GM12878 (cell line): Measurements from ENCODE around the gene DUS2. TPM values are rescaled to one million over a fixed set of nuclear protein-coding genes. Genes with fewer than 3 reads are reported as not detected.

Experiments used
- ATF7 ChIP-seq: fragments of 450-650 bp; IDR thresholded peaks from 2 replicates; pipeline ENCODE4 v1.6.1; 2016; ENCODE audit warnings: low read depth, mild to moderate bottlenecking
- CBX3 ChIP-seq: fragments of 200-600 bp; sonication (generic); IDR thresholded peaks from 2 replicates; pipeline ENCODE4 v1.6.1; 2016; ENCODE audit warnings: low read depth, borderline replicate concordance
- CREB1 ChIP-seq: IDR thresholded peaks from 2 replicates; pipeline ENCODE4 v1.6.1; 2012; ENCODE audit warnings: low read depth, mild to moderate bottlenecking, inconsistent platforms
- ESRRA ChIP-seq: IDR thresholded peaks from 2 replicates; pipeline ENCODE4 v1.6.1; 2012; ENCODE audit warnings: mild to moderate bottlenecking, low read length, improper control_type of control experiment
- FOXK2 ChIP-seq: fragments of 450-650 bp; IDR thresholded peaks from 2 replicates; pipeline ENCODE4 v1.6.1; 2017; ENCODE audit warnings: mild to moderate bottlenecking, moderate library complexity
- HCFC1 ChIP-seq: fragments of 150-350 bp; IDR thresholded peaks from 2 replicates; pipeline ENCODE4 v1.6.1; 2014; ENCODE audit warnings: low read length
- HDAC2 ChIP-seq: fragments of 200-600 bp; sonication (generic); IDR thresholded peaks from 2 replicates; pipeline ENCODE4 v1.6.1; 2017
- IKZF1 ChIP-seq: fragments of 450-650 bp; conservative IDR thresholded peaks from 2 replicates; pipeline ENCODE4 v1.6.1; 2017; ENCODE audit warnings: antibody characterized with exemption, mild to moderate bottlenecking
- IKZF2 ChIP-seq, 2 experiments: fragments of 450-650 bp; IDR thresholded peaks; 2 replicates each; pipeline ENCODE4 v1.6.1; 2017; ENCODE audit warnings: mild to moderate bottlenecking in 2 of 2, moderate library complexity in 2 of 2
- KDM1A ChIP-seq: fragments of 200-600 bp; sonication (generic); IDR thresholded peaks from 2 replicates; pipeline ENCODE4 v1.6.1; 2016; ENCODE audit warnings: borderline replicate concordance
- MYB ChIP-seq: fragments of 150-350 bp; IDR thresholded peaks from 2 replicates; pipeline ENCODE4 v1.6.1; 2014; ENCODE audit warnings: mild to moderate bottlenecking, low read depth, low read length, borderline replicate concordance
- NBN ChIP-seq: fragments of 450-650 bp; IDR thresholded peaks from 2 replicates; pipeline ENCODE4 v1.6.1; 2016
- NR2C2 ChIP-seq: IDR thresholded peaks from 2 replicates; pipeline ENCODE4 v1.6.1; 2011; ENCODE audit warnings: borderline replicate concordance, low read depth; ENCODE audit not compliant: control insufficient read depth, insufficient read length
- PAX5 ChIP-seq: IDR thresholded peaks from 2 replicates; pipeline ENCODE4 v1.6.1; 2011; ENCODE audit warnings: low read depth, low read length, borderline replicate concordance
- PAX8 ChIP-seq: fragments of 450-650 bp; IDR thresholded peaks from 2 replicates; pipeline ENCODE4 v1.6.1; 2017; ENCODE audit warnings: mild to moderate bottlenecking, moderate library complexity
- SIN3A ChIP-seq: IDR thresholded peaks from 2 replicates; pipeline ENCODE4 v1.6.1; 2012; ENCODE audit warnings: low read depth, low read length, improper control_type of control experiment
- SREBF1 ChIP-seq: IDR thresholded peaks from 2 replicates; pipeline ENCODE4 v1.6.1; 2012; ENCODE audit warnings: mild to moderate bottlenecking, low read length
- SREBF2 ChIP-seq: IDR thresholded peaks from 2 replicates; pipeline ENCODE4 v1.6.1; 2012; ENCODE audit warnings: mild to moderate bottlenecking, low read length
- SRF ChIP-seq, 2 experiments: IDR thresholded peaks; 2 replicates each; pipeline ENCODE4 v1.6.1; 2011; ENCODE audit warnings: low read depth in 2 of 2, low read length in 2 of 2, mild to moderate bottlenecking in 1 of 2, moderate library complexity in 1 of 2
- TCF12 ChIP-seq: IDR thresholded peaks from 2 replicates; pipeline ENCODE4 v1.6.1; 2011; ENCODE audit warnings: low read depth, mild to moderate bottlenecking, low read length
- ZNF24 ChIP-seq: fragments of 450-650 bp; IDR thresholded peaks from 2 replicates; pipeline ENCODE4 v1.6.1; 2017; ENCODE audit warnings: antibody characterized with exemption, mild to moderate bottlenecking
- polyA plus RNA-seq, 11 experiments: library from polyadenylated mRNA; depleted of rRNA in 4 of 11; unstranded in 6 of 11; stranded (reverse) in 5 of 11; fragments of >200 nt; fragmentation: Nextera tagmentation in 4 of 11; fragmentation: Illumina TruSeq in 1 of 11; extraction: Ambion mirVana in 4 of 11; extraction: Trizol in 1 of 11; gene quantifications; 1 replicate in 1 of 11; 2 replicates in 10 of 11; pipeline versions ENCODE4 v1.2.1 to v1.2.3, GENCODE V29; 2011 to 2016; ENCODE audit warnings: inconsistent platforms in 2 of 11, missing spikeins in 2 of 11, low read depth in 1 of 11
- total RNA-seq, 4 experiments: library from RNA; depleted of rRNA in 3 of 4; stranded (reverse); fragments of >200 nt in 3 of 4; fragmentation: Illumina TruSeq in 1 of 4; extraction: Trizol in 1 of 4; gene quantifications; 2 replicates each; pipeline versions ENCODE4 v1.2.1 to v1.2.3, GENCODE V29; 2013 to 2021
- TF ChIP-seq, protein P1 (sequence below): fragments of 450-650 bp; formaldehyde crosslinking; IDR thresholded peaks from 2 replicates; pipeline ENCODE4 v1.4.0; 2020; ENCODE audit warnings: mild to moderate bottlenecking, moderate library complexity
- TF ChIP-seq, protein P2 (sequence below): fragments of 450-650 bp; IDR thresholded peaks from 2 replicates; pipeline ENCODE4 v1.6.1; 2017; ENCODE audit warnings: mild to moderate bottlenecking, low read depth, inconsistent platforms; ENCODE audit not compliant: poor library complexity, severe bottlenecking
- TF ChIP-seq, protein P3 (sequence below): IDR thresholded peaks from 2 replicates; pipeline ENCODE4 v1.6.1; 2011; ENCODE audit warnings: borderline replicate concordance, low read depth, mild to moderate bottlenecking, moderate library complexity, mixed read lengths, low read length; ENCODE audit not compliant: insufficient read depth; ENCODE audit errors: extremely low read length
- TF ChIP-seq, protein P4 (sequence below): IDR thresholded peaks from 2 replicates; pipeline ENCODE4 v1.6.1; 2012; ENCODE audit warnings: low read length, inconsistent platforms

The DUS2 gene
- total and polyA plus RNA-seq, 10 of the 15 experiments (the other 5 are each of a cell fraction or from before 2014, with no cell fraction given) = 4.8 to 32.3 (median 25.5) TPM

DNA sequence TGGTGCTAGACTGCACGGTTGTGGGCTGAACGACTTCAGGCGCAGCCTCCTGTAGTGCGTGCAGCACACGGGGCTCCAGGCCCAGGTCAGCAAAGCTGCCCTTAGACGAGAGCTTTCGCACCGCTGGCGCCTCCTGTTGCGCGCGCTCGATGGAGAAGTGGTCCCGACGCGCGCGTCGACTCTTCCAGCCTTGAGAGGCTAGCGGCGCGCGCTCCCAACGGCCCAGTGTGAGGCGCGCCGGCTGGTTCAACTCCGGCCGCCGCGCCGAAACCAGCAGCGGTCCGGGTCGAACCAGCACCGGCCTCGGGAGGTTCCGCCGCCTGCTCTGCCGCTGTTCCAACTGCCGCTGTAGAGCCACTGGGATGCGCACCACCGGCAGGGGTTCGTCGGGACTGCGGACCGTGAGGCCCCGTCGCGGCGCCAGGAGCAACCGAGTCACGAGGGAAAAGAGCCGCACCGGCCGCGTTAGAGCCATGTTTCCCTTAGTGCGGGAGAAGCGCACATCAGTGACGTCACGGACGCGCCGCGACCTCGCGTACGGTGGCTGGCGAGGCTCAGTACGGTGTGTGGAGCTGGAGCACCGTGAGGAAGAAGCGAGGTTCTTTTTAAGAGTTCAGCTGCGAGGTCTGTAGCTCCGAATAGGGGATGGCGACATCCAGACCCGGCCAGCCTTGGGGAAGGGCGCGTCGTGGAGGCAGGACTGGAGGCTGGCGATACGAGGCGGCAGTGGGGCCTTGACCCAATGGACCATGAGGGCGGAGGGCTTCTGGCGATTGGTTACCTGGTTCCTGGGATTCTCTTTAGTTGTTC is at the start of gene DUS2, which contains the start of gene DDX28 (continued):
- TF ChIP-seq, protein P1, sequence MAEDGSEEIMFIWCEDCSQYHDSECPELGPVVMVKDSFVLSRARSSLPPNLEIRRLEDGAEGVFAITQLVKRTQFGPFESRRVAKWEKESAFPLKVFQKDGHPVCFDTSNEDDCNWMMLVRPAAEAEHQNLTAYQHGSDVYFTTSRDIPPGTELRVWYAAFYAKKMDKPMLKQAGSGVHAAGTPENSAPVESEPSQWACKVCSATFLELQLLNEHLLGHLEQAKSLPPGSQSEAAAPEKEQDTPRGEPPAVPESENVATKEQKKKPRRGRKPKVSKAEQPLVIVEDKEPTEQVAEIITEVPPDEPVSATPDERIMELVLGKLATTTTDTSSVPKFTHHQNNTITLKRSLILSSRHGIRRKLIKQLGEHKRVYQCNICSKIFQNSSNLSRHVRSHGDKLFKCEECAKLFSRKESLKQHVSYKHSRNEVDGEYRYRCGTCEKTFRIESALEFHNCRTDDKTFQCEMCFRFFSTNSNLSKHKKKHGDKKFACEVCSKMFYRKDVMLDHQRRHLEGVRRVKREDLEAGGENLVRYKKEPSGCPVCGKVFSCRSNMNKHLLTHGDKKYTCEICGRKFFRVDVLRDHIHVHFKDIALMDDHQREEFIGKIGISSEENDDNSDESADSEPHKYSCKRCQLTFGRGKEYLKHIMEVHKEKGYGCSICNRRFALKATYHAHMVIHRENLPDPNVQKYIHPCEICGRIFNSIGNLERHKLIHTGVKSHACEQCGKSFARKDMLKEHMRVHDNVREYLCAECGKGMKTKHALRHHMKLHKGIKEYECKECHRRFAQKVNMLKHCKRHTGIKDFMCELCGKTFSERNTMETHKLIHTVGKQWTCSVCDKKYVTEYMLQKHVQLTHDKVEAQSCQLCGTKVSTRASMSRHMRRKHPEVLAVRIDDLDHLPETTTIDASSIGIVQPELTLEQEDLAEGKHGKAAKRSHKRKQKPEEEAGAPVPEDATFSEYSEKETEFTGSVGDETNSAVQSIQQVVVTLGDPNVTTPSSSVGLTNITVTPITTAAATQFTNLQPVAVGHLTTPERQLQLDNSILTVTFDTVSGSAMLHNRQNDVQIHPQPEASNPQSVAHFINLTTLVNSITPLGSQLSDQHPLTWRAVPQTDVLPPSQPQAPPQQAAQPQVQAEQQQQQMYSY (CRISPR knock-in tag) = no peak
- TF ChIP-seq CREB1 (peak; percentile 99), HCFC1 (peak; percentile 88), PAX5 (no peak; the same call in 1 of the 2 replicates), ESRRA (no peak), IKZF1 (peak; percentile 96), SRF (IDR thresholded peaks at IDR 0.05; ENCODE audit: low read depth in 2 of 2, low read length in 2 of 2) (peak; percentile 54 to 94), KDM1A (no peak), SREBF1 (no peak), FOXK2 (peak; percentile 90), ATF7 (peak; percentile 94), MYB (no peak), SIN3A (peak; percentile 95), ZNF24 (peak; percentile 42; the same call in 1 of the 2 replicates), SREBF2 (no peak), HDAC2 (0 out of 2 replicates have a peak, but pooled peaks have one; percentile 44), IKZF2 (IDR thresholded peaks at IDR 0.05) (peak in 1 of 2 experiments; percentile 30; a peak in 1 of 4 replicates), NR2C2 (no peak), TCF12 (0 out of 2 replicates have a peak, but pooled peaks have one; percentile 36), NBN (peak; percentile 100), CBX3 (no peak), PAX8 (no peak)
- TF ChIP-seq, protein P2, sequence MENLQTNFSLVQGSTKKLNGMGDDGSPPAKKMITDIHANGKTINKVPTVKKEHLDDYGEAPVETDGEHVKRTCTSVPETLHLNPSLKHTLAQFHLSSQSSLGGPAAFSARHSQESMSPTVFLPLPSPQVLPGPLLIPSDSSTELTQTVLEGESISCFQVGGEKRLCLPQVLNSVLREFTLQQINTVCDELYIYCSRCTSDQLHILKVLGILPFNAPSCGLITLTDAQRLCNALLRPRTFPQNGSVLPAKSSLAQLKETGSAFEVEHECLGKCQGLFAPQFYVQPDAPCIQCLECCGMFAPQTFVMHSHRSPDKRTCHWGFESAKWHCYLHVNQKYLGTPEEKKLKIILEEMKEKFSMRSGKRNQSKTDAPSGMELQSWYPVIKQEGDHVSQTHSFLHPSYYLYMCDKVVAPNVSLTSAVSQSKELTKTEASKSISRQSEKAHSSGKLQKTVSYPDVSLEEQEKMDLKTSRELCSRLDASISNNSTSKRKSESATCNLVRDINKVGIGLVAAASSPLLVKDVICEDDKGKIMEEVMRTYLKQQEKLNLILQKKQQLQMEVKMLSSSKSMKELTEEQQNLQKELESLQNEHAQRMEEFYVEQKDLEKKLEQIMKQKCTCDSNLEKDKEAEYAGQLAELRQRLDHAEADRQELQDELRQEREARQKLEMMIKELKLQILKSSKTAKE = no peak
- TF ChIP-seq, protein P3, sequence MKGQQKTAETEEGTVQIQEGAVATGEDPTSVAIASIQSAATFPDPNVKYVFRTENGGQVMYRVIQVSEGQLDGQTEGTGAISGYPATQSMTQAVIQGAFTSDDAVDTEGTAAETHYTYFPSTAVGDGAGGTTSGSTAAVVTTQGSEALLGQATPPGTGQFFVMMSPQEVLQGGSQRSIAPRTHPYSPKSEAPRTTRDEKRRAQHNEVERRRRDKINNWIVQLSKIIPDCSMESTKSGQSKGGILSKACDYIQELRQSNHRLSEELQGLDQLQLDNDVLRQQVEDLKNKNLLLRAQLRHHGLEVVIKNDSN = peak; percentile 18
- TF ChIP-seq, protein P4, sequence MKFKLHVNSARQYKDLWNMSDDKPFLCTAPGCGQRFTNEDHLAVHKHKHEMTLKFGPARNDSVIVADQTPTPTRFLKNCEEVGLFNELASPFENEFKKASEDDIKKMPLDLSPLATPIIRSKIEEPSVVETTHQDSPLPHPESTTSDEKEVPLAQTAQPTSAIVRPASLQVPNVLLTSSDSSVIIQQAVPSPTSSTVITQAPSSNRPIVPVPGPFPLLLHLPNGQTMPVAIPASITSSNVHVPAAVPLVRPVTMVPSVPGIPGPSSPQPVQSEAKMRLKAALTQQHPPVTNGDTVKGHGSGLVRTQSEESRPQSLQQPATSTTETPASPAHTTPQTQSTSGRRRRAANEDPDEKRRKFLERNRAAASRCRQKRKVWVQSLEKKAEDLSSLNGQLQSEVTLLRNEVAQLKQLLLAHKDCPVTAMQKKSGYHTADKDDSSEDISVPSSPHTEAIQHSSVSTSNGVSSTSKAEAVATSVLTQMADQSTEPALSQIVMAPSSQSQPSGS = no peak
